Activated T-helper 1 cell treated with anti-CD3 and anti-CD28 coated beads, Interleukin-2, amount 50 U/mL, for 16 hours (primary cell): ENCODE measurements around the gene KRTAP13-4.

ENCODE experiments used
- DNase-seq, 2 donors: peaks; one replicate each; pipeline ENCODE4 v3.0.0-alpha.2; 2020; ENCODE audit warnings: low read depth in 1 of 2, low spot score in 1 of 2

The KRTAP13-4 gene

GRCh38 chr21:30430170-30430655 lies at the start of gene KRTAP13-4:
KRTAP13-4 (plus strand) TSS chr21:30430220; CDS start chr21:30430276, 56 bp downstream.
- DNase-seq = no peak

- DNase-seq = no peak
Observed at GRCh38 chr21:30382201-30382600, 47.8 kb upstream of the KRTAP13-4 start.

GRCh38 chr21:30391492-30392025 lies 38.5 kb upstream of the KRTAP13-4 start:
- no peak for DNase-seq

GRCh38 chr21:30395731-30396130 lies 34.3 kb upstream of the KRTAP13-4 start, which contains the start of gene KRTAP13-1:
KRTAP13-1 (plus strand) TSS chr21:30396031; CDS start chr21:30396087, 56 bp downstream.
- DNase-seq = no peak

GRCh38 chr21:30408782-30409494 lies 21.1 kb upstream of the KRTAP13-4 start:
- no peak for DNase-seq

- DNase-seq = no peak
Observed at GRCh38 chr21:30415993-30416392, 14.0 kb upstream of the KRTAP13-4 start.

GRCh38 chr21:30425826-30426225 lies 4.2 kb upstream of the KRTAP13-4 start, which contains the start of gene KRTAP13-3:
KRTAP13-3 (minus strand) TSS chr21:30425926; CDS start chr21:30425912, 14 bp downstream.
- no peak for DNase-seq

- DNase-seq = no peak
Observed at GRCh38 chr21:30426731-30427130, 3.3 kb upstream of the KRTAP13-4 start.

GRCh38 chr21:30434033-30434631 lies 4.1 kb downstream of the KRTAP13-4 start:
- no peak for DNase-seq

- no peak for DNase-seq
Observed at GRCh38 chr21:30437010-30437565, 7.1 kb downstream of the KRTAP13-4 start.

GRCh38 chr21:30439975-30440374 lies 10.0 kb downstream of the KRTAP13-4 start, which contains the start of gene KRTAP15-1:
KRTAP15-1 (plus strand) TSS chr21:30440275; CDS start chr21:30440328, 53 bp downstream.
- no peak for DNase-seq

- no peak for DNase-seq
Observed at GRCh38 chr21:30443226-30443625, 13.2 kb downstream of the KRTAP13-4 start.

- no peak for DNase-seq
Observed at GRCh38 chr21:30444204-30444603, 14.2 kb downstream of the KRTAP13-4 start.

GRCh38 chr21:30447056-30447455 lies 17.0 kb downstream of the KRTAP13-4 start:
- no peak for DNase-seq

GRCh38 chr21:30448514-30448913 lies 18.5 kb downstream of the KRTAP13-4 start:
- no peak for DNase-seq

GRCh38 chr21:30463713-30464112 lies 33.7 kb downstream of the KRTAP13-4 start:
- DNase-seq = no peak

- DNase-seq = no peak
Observed at GRCh38 chr21:30468900-30469714, 39.1 kb downstream of the KRTAP13-4 start.

GRCh38 chr21:30478004-30478403 lies 48.0 kb downstream of the KRTAP13-4 start:
- DNase-seq = no peak

GRCh38 chr21:30479259-30479658 lies 49.2 kb downstream of the KRTAP13-4 start:
- DNase-seq = no peak

- no peak for DNase-seq
Observed at GRCh38 chr21:30480145-30480544, 50.1 kb downstream of the KRTAP13-4 start, which contains the start of gene KRTAP19-1. KRTAP19-1 (minus strand) TSS chr21:30480367; CDS start chr21:30480317, 50 bp downstream.
